GM12892 (cell line): ENCODE results near the gene HIP1R.
A peak's percentile ranks its signal among the peaks of the same experiment; 100 is the strongest.

Source experiments
- DNase-seq: peaks from one replicate; pipeline ENCODE4 v3.0.0; 2011; ENCODE audit not compliant: insufficient read length
- FAIRE-seq: peaks from 2 replicates; lab custom pipeline; 2011; peaks lifted over from hg19 to GRCh38; lab: Jason Lieb, UNC
- POLR2A ChIP-seq: IDR thresholded peaks from 2 replicates; pipeline ENCODE4 v1.6.1; 2011; ENCODE audit warnings: low read depth, low read length, control low read depth
- POLR2AphosphoS5 ChIP-seq: IDR thresholded peaks from 2 replicates; pipeline ENCODE4 v1.6.1; 2011; ENCODE audit warnings: low read depth, low read length, control low read depth
- TAF1 ChIP-seq: IDR thresholded peaks from 2 replicates; pipeline ENCODE4 v1.6.1; 2011; ENCODE audit warnings: low read depth, mild to moderate bottlenecking, control low read depth, low read length, borderline replicate concordance

The HIP1R gene

DNA sequence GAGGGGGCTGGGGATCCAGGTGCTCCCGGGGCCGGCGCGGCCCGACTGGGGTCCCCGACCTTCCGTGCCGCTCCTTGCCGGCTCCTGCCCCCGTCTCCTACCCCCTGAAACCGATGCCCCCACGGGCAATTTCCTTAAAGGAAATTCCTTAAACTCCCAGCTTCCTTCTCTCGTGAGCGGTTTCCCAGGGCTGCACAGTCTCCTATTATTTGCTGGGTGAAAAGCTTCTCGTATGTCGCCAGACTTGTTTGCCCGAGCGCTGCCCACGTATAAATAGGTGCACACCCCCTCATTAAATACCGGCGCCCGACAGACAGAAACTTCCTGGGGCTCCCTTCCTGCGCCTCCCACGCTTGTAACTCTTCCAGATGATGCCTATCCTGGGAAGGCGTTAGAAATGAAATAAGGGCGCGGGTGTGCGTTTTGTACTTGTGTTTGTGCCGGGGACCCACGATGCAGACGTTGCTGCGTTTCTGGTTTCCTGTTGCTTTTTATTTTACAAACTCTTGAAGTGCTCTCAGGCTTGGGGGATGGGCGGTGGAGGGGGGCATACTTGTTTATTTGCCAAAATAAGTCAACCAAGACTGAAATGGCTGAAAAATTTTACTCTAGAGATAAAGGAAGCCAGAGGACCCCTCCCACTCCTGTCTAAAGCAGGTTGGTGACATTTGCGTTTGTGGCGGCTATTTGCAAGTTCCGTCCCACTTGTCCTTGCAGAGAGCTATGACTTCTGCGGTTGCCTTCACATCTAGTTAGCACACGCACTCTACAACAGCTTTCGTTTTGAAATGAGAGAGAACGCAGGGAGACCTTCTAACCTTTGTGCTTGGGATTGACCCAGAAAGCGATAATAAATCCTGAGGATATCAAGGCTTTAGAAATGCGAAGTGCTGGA is 1.0 kb downstream of the HIP1R start:
- DNase-seq = peak; percentile 56
- FAIRE-seq = peak; percentile 33
- TF ChIP-seq POLR2A (no peak), POLR2AphosphoS5 (no peak), TAF1 (no peak)

GRCh38 chr12:122837306-122838265 is 2.3 kb downstream of the HIP1R start:
- no peak for DNase-seq

GRCh38 chr12:122838841-122839240 is 3.6 kb downstream of the HIP1R start:
- FAIRE-seq = no peak
- no peak for DNase-seq
- TF ChIP-seq TAF1 (no peak), POLR2AphosphoS5 (no peak), POLR2A (no peak)

More at GRCh38 chr12:122837306-122838265, 2.3 kb downstream of the HIP1R start:
- TF ChIP-seq POLR2A (no peak), POLR2AphosphoS5 (no peak), TAF1 (no peak)
- no peak for FAIRE-seq

GRCh38 chr12:122839907-122840554 is 4.8 kb downstream of the HIP1R start:
- no peak for DNase-seq
- no peak for FAIRE-seq
- TF ChIP-seq TAF1 = no peak
- TF ChIP-seq POLR2A = no peak
- TF ChIP-seq POLR2AphosphoS5 = no peak

DNA sequence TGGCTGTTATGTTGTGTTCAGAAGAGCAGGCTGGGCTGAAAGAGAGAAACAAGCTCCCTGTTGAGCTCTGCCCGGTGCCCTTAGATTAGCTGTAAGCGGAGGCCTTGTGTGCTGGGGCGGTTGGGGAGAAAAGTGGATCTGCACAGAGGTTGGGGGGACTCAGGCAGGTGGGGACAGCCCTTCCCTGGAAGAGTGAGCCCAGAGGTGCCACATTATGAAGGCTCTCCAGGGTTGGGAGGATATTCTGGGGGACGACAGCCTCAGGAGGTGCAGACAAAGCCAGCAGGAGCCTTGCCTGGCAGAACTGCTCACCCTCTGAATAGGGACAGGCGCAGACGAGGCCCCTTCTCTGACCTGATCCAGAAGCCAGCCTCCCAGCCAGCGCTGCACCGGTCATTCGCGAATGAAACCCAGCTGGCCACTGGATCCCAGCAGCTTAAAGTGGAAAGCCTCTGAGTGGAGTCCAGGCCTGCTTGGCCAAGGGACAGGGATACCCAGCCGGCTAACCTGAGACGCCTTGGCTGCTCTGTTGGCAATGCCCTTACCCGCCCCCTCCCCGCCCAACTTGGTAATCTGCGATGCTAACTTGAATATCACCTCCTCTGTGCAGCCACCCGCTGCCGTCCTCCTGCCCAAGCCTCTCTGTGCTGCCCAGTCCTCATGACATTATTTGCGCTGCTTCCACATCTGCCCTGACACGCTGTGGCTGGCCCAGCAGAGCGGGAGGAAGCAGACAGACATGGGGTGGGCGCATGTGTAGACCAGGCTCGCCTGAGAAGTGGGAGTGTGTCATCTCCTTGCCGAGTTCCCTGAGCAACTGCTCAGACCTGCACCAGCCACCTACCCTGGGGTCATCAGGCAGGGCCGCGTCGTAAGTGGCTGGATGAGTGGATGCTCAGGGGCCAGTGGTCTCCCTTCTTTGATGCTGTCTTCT is 5.6 kb downstream of the HIP1R start:
- no peak for TF ChIP-seq POLR2AphosphoS5
- TF ChIP-seq POLR2A = no peak
- no peak for TF ChIP-seq TAF1
- FAIRE-seq (no peak), DNase-seq (no peak)

DNA sequence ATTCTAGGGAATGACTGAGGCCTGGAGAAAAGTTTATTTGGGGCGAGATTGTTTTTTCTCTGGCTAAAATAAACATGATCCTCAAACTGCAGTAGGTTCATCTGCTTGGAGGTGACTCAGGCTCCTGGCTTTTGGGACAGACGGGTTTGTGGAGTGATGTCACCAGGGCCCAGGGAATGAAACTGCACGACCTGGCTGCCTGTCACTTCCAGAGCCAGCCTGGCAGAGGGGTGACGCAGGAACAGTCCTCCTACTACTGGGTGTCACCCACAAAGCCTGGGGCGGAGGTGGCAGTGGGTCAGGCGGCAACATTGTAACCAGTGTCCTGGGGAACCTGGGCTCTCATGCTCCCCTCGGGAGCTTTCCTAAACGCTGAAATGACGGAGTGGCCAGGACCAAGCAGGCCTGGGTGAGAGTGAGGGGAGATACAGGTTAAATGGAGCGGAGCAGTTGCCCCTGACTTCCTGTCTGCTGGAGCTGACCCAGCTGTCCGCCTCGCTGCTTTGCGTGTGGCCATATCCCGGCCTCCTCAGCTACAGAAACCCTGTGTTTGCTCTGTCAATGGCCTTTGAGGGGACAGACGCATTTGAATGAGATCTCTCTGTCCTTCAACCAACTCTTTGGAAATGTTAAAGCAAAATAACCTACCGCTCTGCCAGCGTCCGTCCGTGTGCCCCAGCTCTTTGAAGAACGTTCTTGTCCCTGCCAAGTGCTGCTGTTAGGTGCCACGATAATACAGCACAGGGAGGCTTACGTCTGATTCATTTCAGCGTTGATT is 6.5 kb downstream of the HIP1R start:
- no peak for DNase-seq
- FAIRE-seq = no peak

GRCh38 chr12:122842505-122843405 is 7.5 kb downstream of the HIP1R start:
- TF ChIP-seq POLR2AphosphoS5 (no peak), POLR2A (no peak)
- DNase-seq (no peak), FAIRE-seq (no peak)

More for the DNA sequence above, 6.5 kb downstream of the HIP1R start:
- TF ChIP-seq POLR2AphosphoS5 (no peak), TAF1 (no peak), POLR2A (no peak)

DNA sequence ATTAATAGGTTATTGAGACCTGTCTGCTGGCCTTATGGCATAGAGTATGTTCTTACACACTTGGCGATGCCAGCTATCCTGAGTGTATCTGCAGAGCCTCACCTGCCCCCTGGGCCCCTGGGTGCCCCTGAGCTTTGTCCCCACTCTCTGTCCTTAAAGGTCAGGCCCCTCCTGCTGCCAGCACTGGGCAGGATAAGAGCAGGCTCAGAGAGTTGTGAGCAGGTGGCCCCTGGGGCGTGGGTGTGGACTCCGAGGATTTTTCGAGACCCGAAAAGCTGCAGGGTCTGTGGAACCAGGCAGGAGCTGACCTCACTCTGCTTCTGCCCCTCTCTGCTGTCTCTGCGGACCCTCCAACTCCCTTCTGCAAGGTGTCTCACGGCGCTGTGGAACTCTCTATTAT is 8.2 kb downstream of the HIP1R start:
- DNase-seq (no peak), FAIRE-seq (no peak)
- TF ChIP-seq POLR2A (no peak), POLR2AphosphoS5 (no peak), TAF1 (no peak)
